GM12864 (cell line): ENCODE data around the gene S100A3.

Source experiments
- DNase-seq: peaks from one replicate; pipeline ENCODE4 v3.0.0-alpha.2; 2011; ENCODE audit warnings: low read depth
- H3K4me3 ChIP-seq: 2 replicates; pipeline ENCODE4 v1.5.1; 2011; ENCODE audit warnings: mild to moderate bottlenecking, low read depth, low read length, control low read depth
- CTCF ChIP-seq: IDR thresholded peaks from 2 replicates; pipeline ENCODE4 v1.5.1; 2011; ENCODE audit warnings: low read depth, mild to moderate bottlenecking, moderate library complexity, low read length, control low read depth, inconsistent platforms; ENCODE audit errors: missing control alignments

S100A3 gene

GRCh38 chr1:153546796-153547559, 2.1 kb downstream of the S100A3 start:
- no peak overlapping the region for H3K4me3 ChIP-seq
- no peak for DNase-seq
- no peak for TF ChIP-seq CTCF

- no peak overlapping the region for H3K4me3 ChIP-seq
- DNase-seq = no peak
- TF ChIP-seq CTCF = no peak
Observed at GRCh38 chr1:153546371-153546770, 2.7 kb downstream of the S100A3 start.

- DNase-seq = no peak
- no peak for TF ChIP-seq CTCF
- no peak within 1 kb of the TSS for H3K4me3 ChIP-seq
Observed at GRCh38 chr1:153545067-153546055, 3.7 kb downstream of the S100A3 start, which contains the start of gene S100A4. S100A4 (minus strand) TSS chr1:153545806; CDS start chr1:153544794, 1,012 bp downstream.

- no peak for DNase-seq
- H3K4me3 ChIP-seq = no peak overlapping the region
- TF ChIP-seq CTCF = no peak
Observed at GRCh38 chr1:153544453-153545066, 4.5 kb downstream of the S100A3 start.

- H3K4me3 ChIP-seq = no peak overlapping the region
- no peak for DNase-seq
- no peak for TF ChIP-seq CTCF
Observed at GRCh38 chr1:153543736-153544135, 5.3 kb downstream of the S100A3 start.

- H3K4me3 ChIP-seq = no peak overlapping the region
- TF ChIP-seq CTCF = no peak
- DNase-seq = no peak
Observed at GRCh38 chr1:153542956-153543711, 5.9 kb downstream of the S100A3 start.
